OCI-LY7 (cell line): ENCODE results near the gene TMEM184B. TPM values are rescaled to one million over a fixed set of nuclear protein-coding genes. Genes with fewer than 3 reads are reported as not detected.

Source experiments
- BruUV-seq: library from RNA; stranded (reverse); fragments of 400-500 nt; replicated peaks from 2 replicates; lab custom pipeline; 2021; lab: Mats Ljungman, UMichigan
- CTCF ChIA-PET: fragments of 300-600 bp; sonication (Branson Sonifier 250); formaldehyde crosslinking; loops from one replicate; lab custom pipeline; 2022; ENCODE audit warnings: antibody characterized with exemption; ENCODE audit not compliant: unreplicated experiment; lab: Charles Lee
- POLR2A ChIA-PET: fragments of 300-600 bp; sonication (Branson Sonifier 250); formaldehyde crosslinking; loops from one replicate; lab custom pipeline; 2022; ENCODE audit warnings: antibody characterized with exemption; lab: Charles Lee
- DNase-seq: peaks from one replicate; pipeline ENCODE4 v3.0.0-alpha.2; 2015; ENCODE audit warnings: low spot score
- H2AFZ ChIP-seq: fragments of 200-600 bp; sonication (generic), shearing (Covaris generic); 2 replicates; pipeline ENCODE4 v1.6.1; 2014; ENCODE audit warnings: mild to moderate bottlenecking, antibody characterized with exemption, low read length, moderate library complexity
- H3K27ac ChIP-seq: fragments of 200-600 bp; sonication (generic); 2 replicates; pipeline ENCODE4 v1.5.1; 2014; ENCODE audit warnings: mixed run types, low read depth, mild to moderate bottlenecking, moderate library complexity, low read length, inconsistent platforms; ENCODE audit not compliant: poor library complexity, severe bottlenecking
- H3K36me3 ChIP-seq: fragments of 200-600 bp; sonication (generic); 2 replicates; pipeline ENCODE4 v1.6.1; 2014; ENCODE audit warnings: mild to moderate bottlenecking, antibody characterized with exemption, low read length, moderate library complexity, mixed read lengths; ENCODE audit not compliant: insufficient read depth
- H3K4me1 ChIP-seq: fragments of 200-600 bp; sonication (generic); 2 replicates; pipeline ENCODE4 v1.5.1; 2014; ENCODE audit warnings: mild to moderate bottlenecking, low read length; ENCODE audit not compliant: insufficient read depth, poor library complexity, severe bottlenecking
- H3K4me2 ChIP-seq: fragments of 200-600 bp; sonication (generic); 2 replicates; pipeline ENCODE4 v1.6.1; 2014; ENCODE audit warnings: mild to moderate bottlenecking, low read length
- H3K4me3 ChIP-seq: fragments of 200-600 bp; sonication (generic); 2 replicates; pipeline ENCODE4 v1.5.1; 2014; ENCODE audit warnings: mild to moderate bottlenecking, low read depth, low read length; ENCODE audit not compliant: poor library complexity, severe bottlenecking
- H3K79me2 ChIP-seq: fragments of 200-600 bp; sonication (generic); 2 replicates; pipeline ENCODE4 v1.6.1; 2016; ENCODE audit warnings: low read depth, mild to moderate bottlenecking, low read length, moderate library complexity, mixed read lengths; ENCODE audit not compliant: insufficient read depth
- H3K9me2 ChIP-seq: fragments of 200-600 bp; sonication (generic); 2 replicates; pipeline ENCODE4 v1.6.1; 2016; ENCODE audit warnings: mild to moderate bottlenecking, low read length, mixed read lengths; ENCODE audit not compliant: insufficient read depth
- H3K9me3 ChIP-seq: fragments of 200-600 bp; sonication (generic); 2 replicates; pipeline ENCODE4 v1.6.1; 2014; ENCODE audit warnings: mild to moderate bottlenecking, mixed run types, low read length, mixed read lengths
- H4K20me1 ChIP-seq: fragments of 200-600 bp; sonication (generic); 2 replicates; pipeline ENCODE4 v1.6.1; 2014; ENCODE audit warnings: mild to moderate bottlenecking, antibody characterized with exemption, low read length, moderate library complexity, mixed read lengths; ENCODE audit not compliant: insufficient read depth
- EZH2phosphoT487 ChIP-seq: fragments of 200-600 bp; sonication (generic); IDR thresholded peaks from 2 replicates; pipeline ENCODE4 v1.6.1; 2018; ENCODE audit warnings: low read depth, borderline replicate concordance, mild to moderate bottlenecking, mixed run types, antibody characterized with exemption, low read length, moderate library complexity, mixed read lengths
- intact Hi-C: fragments of 100-400 bp; cut with micrococcal nuclease; formaldehyde crosslinking; loops from one replicate; pipeline ENCODE4 v1.10.0; 2022; ENCODE audit not compliant: unreplicated experiment
- total RNA-seq, 2 experiments: library from RNA; depleted of rRNA in 1 of 2; stranded (reverse); fragments of >200 nt in 1 of 2; shearing (Covaris generic) in 1 of 2; gene quantifications; 2 replicates each; pipeline ENCODE4 v1.2.3, GENCODE V29; 2014 to 2022
- TF ChIP-seq, protein P1 (sequence below): fragments of 200-600 bp; sonication (generic); conservative IDR thresholded peaks from 2 replicates; pipeline ENCODE4 v1.5.1; 2014; ENCODE audit warnings: mild to moderate bottlenecking, antibody characterized with exemption, low read length, moderate library complexity, mixed read lengths

TMEM184B gene
- total RNA-seq, 2 experiments from 2014 or later, result 19.1 to 50.2 TPM

DNA sequence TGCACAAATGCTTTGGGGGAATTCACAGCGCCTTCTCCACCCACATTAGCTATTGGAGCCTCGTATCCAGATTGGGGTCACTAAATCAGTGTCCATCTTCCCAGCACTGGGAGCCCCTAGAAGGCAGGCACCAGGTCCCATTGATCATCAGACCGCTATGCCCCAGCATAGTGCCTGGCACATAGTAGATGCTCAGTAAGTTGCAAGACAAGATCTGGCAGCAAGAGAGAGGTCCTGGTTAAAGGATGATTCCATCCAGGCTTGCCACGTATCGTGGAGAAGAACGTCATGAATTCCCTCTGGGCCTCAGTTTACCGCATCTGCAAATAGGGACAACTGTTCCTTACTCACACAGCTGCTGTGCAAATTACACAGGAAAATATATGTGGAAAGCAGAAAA, 1.7 kb downstream of the TMEM184B start:
- BruUV-seq, result TSS peak; percentile 50
- H4K20me1 ChIP-seq, result peaks cover 14% of the 10 kb centered on the region
- intact Hi-C loops, result no loop called here
- no peak overlapping the region for H2AFZ ChIP-seq
- no peak for TF ChIP-seq EZH2phosphoT487
- TF ChIP-seq, protein P1, sequence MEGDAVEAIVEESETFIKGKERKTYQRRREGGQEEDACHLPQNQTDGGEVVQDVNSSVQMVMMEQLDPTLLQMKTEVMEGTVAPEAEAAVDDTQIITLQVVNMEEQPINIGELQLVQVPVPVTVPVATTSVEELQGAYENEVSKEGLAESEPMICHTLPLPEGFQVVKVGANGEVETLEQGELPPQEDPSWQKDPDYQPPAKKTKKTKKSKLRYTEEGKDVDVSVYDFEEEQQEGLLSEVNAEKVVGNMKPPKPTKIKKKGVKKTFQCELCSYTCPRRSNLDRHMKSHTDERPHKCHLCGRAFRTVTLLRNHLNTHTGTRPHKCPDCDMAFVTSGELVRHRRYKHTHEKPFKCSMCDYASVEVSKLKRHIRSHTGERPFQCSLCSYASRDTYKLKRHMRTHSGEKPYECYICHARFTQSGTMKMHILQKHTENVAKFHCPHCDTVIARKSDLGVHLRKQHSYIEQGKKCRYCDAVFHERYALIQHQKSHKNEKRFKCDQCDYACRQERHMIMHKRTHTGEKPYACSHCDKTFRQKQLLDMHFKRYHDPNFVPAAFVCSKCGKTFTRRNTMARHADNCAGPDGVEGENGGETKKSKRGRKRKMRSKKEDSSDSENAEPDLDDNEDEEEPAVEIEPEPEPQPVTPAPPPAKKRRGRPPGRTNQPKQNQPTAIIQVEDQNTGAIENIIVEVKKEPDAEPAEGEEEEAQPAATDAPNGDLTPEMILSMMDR, result no peak
- H3K79me2 ChIP-seq, result peaks cover 22% of the 10 kb centered on the region; the same call in 1 of the 2 replicates
- H3K9me2 ChIP-seq, result no peaks in the 10 kb centered on the region
- ChIA-PET CTCF (no interaction called here), POLR2A (interaction anchor here (0.6 to 2.0 kb wide), 4 partner anchors 12 to 85 kb away, joined by 3 to 5 read pairs (median 4); no protein-coding TSS in a partner anchor)
- peaks cover 70% of the 10 kb centered on the region for H3K4me1 ChIP-seq
- no peak overlapping the region for H3K4me3 ChIP-seq
- peak overlapping the region; percentile 100 for H3K4me2 ChIP-seq
- peaks cover 3% of the 10 kb centered on the region; the same call in 1 of the 2 replicates for H3K36me3 ChIP-seq
- no peaks in the 10 kb centered on the region for H3K9me3 ChIP-seq
- no peak for DNase-seq
- no peak overlapping the region for H3K27ac ChIP-seq

DNA sequence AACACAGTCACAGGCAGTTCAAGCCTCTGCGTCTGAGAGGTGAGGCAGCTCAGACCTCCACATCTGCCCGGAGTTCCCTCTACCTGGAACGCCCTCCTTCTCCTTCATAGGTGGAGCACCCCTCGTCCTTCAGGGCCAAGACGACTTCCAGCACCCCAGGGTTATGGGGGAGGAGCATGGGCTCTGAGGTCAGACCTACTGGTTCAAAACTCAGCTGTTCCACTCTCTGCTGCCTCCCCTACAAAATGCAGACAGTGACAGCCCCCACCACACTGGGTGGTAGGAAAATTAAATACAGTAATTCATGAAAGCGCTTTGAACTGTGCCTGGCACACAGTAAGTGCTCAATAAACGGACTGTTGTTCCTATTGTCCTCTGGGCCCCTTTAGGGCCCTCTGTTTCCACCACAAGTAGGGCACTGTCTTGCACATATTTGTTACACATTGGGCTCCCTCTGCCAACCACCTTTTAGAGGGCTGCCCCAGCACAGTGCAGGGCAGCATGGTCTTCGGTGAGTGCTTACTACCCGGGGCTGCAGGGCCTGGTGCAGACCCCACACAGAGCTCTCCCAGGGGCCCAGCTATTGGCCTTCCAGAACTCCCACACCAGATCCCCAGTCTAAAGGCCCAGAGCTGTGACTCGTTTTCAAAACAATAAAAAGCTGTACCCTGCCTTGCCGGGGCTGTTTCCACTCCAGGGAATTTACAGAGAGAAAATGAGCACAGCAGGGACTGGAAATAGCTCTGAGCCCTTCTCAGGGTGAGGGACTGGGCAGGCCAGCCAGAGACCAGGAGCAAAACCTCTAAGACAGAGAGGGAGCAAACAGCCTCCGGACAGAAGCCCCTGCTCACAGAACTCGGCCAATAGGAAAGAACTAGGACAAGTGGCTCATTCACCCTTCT, 2.5 kb downstream of the TMEM184B start:
- no peaks in the 10 kb centered on the region for H3K9me3 ChIP-seq
- no TSS peak for BruUV-seq
- H3K27ac ChIP-seq, result no peak overlapping the region
- POLR2A ChIA-PET, result interaction anchor here (0.5 to 2.0 kb wide), 4 partner anchors 12 to 57 kb away, joined by 3 to 5 read pairs (median 3); no protein-coding TSS in a partner anchor
- DNase-seq, result no peak
- peaks cover 29% of the 10 kb centered on the region; the same call in 1 of the 2 replicates for H3K79me2 ChIP-seq
- intact Hi-C loops, result no loop called here
- TF ChIP-seq EZH2phosphoT487, result no peak
- TF ChIP-seq, protein P1, result no peak
- H2AFZ ChIP-seq, result no peak overlapping the region
- CTCF ChIA-PET, result no interaction called here
- H3K36me3 ChIP-seq, result peaks cover 9% of the 10 kb centered on the region; the same call in 1 of the 2 replicates
- peaks cover 67% of the 10 kb centered on the region for H3K4me1 ChIP-seq
- peak overlapping the region; percentile 100 for H3K4me2 ChIP-seq
- no peaks in the 10 kb centered on the region for H3K9me2 ChIP-seq
- no peak overlapping the region for H3K4me3 ChIP-seq
- H4K20me1 ChIP-seq, result peaks cover 14% of the 10 kb centered on the region
